HG03354 (cell line): ENCODE results near the gene CAMTA1.

ENCODE experiments used
- ATAC-seq: cut with Tn5 transposase; IDR thresholded peaks from one replicate; pipeline ENCODE4 v1.9.1; 2021; ENCODE audit warnings: mild to moderate bottlenecking; ENCODE audit not compliant: unreplicated experiment, poor library complexity, severe bottlenecking

The CAMTA1 gene

DNA sequence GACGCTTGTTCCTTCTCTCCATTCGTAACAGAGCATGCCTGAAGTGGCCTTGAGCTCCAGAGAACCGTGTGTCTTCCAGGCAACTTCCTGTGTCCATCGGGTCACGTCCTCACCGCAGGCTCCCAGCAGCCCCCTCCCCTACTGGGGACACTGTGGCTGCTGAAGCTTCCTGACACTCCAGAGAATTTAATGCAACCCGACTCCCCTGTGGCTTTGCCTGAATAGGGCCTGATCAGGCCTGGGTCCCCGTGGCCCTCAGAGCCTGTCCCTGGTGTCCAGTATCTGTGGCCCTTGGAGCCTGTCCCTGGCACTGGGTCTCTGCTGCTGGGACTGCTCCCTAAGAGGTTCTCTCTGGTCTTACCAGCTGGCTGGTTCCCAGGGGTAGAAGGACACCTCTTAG lies 766.2 kb downstream of the CAMTA1 start:
- no peak for ATAC-seq

DNA sequence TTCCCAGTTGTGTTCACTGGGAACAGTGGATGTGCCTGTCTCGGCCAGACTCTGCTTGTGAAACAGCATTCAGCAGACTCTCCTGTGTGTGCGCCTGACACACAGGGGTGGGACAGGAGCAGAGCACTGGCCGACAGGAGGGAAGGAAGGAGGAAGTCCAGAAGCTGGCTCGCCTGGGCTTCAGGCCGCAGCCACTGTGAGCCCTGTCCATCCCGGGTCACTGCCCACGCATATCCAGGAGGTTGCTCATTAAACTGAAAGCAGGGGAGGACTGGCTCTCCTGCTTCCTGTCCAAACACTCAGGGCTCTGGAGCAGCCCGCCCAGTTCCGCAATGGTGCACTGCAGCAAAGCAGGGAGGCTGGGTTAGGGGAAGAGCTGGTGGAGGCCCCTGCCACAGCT lies 767.1 kb downstream of the CAMTA1 start:
- ATAC-seq, result no peak

DNA sequence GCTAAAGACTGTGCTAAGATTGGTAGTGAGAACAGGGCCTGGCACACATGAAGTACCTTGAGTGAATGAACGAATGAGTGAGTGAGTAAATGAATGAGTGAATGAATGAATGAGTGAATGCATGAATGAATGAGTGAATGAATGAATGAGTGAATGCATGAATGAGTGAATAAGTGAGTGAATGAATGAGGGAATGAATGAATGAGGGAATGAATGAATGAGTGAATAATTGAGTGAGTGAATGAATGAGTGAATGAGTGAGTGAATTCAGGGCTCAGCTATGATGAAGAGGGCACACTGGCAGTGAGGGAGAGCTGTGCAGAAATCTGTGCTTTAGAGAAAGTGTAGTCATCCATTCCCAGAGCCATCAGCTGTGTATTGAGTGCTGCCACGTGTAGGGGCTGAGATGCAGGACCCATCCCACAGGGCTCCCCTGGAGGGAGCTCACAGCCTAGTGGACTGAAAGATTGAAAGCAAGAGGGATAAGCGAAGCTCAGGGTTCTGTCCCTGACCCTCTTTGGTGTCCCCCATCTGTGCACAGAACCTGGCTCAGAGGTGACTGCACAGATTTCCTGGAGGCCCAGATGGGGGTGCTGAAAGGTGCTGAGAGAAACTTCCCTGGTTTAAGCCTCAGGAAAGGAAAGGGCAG lies 767.9 kb downstream of the CAMTA1 start:
- ATAC-seq, result no peak

DNA sequence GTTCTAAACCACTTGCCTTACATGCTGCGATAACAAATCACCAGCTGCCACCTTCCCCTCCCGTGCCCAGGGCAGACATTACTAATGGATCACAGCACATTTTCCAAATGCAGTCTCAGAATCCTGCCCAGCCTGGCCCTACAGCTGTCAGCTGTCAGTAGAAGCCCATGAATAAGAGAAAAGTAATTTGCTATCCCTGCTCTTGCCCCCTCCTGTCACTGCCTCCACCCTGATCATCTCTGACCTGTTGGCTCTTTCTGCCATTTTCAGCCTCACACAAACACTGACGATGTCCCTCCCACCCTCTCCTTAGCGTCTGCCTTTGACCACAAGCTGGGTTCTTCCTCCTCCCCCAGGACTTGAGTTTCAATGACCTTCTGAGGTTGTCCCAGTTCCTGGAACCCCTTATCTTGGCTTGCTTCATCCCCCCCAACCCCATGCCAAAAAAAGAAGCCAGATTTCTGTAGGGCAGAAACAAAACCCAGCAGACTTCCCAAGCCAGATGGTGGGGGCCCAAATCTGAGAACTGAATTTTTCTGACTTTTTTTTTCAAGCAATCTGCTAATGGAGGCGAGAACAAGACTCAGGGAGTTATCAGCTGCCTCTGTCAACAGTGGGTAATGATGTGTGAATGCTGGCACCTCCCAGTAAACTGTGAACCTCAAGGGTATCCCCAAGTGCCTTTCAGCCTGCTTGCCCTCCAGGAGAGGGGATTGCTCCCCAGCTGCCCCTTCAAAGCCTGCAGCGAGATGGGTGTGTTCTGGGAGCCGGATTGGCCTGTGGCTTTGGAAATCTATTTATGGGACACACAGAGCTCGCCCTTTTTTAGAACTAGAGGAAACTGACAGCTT lies 769.4 kb downstream of the CAMTA1 start:
- ATAC-seq, result no peak

DNA sequence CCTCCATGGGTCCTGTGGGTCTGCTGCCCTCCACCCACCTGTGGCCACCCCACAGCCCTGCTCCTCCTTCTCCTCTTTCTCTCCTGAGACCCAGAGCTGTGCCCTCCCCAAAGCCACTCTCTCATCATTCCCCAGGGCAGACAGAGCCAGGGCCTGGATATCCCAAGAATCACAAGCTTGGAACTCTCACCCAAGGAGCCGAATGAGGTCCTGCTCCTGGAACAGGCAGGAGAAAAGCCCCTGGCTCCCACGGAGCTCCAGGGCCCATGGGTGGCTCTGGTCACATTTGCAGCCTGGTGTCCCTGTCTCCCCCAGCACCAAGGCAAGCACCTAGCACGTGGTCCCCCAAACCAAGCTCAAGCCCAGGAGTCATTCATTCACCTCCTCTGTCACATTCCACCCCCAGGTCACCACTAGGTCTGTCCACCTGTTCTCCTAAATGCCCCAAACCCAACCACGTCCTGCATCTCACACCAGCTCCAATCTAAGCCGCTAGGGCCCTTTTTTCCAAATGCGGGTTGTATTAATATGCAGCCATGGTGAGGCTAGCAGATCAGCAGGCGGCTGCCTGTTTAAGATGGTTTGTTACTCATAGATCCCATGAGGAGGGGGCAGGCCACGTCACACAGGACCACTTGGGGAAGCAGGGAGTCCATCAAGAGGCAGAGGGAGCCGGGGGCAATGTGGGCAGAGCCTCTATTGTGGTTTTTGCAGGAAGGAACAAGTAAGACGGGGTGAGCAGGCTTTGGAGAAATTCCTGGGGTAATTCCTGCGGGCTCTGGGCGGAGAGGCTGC lies 770.3 kb downstream of the CAMTA1 start:
- ATAC-seq, result no peak

DNA sequence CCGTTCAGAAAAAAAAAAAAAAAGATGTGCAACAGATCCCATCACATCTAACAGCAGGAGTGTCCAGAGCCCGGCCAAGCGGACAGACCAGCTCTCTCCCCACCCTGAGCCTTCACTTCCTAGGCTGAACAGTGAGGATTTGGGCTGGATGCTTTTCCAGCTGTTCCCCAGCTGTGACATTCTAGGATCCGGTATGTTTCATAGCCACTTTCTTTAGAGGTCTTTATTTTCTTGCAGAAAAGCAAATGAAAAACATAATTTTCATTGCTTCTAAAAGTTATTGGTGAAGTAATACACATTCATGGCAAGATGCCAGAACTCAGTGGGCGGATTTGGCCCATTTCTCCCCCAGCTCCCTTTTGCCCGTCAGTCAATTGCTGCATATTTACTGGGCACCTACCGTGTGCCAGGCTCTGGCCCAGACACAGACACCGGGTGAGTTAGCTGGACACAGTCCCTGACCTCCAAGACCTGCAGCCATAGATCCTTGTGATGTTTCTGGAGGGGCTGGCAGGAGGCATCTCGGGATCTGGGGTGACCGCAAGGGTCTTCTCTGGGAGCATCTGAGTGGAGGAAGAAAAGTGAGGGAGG lies 772.1 kb downstream of the CAMTA1 start:
- ATAC-seq, result no peak

DNA sequence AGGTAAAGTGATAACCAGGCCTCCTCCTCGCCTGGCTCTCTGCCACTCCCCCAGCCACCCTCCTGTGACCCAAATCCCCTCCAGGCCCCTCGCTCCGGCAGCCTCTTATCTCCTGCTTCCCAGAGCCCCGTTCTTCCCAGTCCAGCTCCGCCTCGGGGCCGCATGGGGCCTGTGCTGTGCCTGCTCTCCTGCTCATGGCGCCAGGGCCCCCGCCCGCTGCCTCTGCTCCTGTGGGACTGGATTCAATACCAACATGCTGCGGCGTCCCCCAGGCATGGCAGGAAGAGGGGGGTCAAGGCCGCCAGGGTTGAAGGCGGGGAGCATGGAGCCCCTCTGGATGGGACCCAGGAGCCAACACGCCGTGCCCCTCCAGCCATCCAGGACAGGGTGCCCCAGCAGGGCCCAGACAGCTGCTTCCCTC lies 772.8 kb downstream of the CAMTA1 start:
- no peak for ATAC-seq

DNA sequence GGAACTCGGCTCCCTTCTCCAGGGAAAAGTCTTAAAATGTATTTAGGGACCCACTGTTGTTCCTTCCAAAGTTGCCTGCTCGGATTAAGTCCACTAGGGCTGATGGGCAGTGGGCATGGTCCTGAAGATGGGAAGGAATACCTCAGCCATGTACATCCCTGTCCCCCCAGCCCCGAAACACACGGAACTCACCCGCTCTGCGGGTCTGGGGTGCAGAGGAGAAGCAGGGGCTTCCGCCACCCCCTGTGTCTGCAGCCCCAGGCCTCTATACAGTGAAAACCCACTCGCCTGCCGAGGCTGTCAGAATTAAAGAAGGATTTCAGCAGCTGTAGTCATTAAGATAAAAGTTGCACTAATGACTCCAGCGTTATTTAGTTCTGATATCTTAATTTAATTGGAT lies 773.2 kb downstream of the CAMTA1 start:
- no peak for ATAC-seq

DNA sequence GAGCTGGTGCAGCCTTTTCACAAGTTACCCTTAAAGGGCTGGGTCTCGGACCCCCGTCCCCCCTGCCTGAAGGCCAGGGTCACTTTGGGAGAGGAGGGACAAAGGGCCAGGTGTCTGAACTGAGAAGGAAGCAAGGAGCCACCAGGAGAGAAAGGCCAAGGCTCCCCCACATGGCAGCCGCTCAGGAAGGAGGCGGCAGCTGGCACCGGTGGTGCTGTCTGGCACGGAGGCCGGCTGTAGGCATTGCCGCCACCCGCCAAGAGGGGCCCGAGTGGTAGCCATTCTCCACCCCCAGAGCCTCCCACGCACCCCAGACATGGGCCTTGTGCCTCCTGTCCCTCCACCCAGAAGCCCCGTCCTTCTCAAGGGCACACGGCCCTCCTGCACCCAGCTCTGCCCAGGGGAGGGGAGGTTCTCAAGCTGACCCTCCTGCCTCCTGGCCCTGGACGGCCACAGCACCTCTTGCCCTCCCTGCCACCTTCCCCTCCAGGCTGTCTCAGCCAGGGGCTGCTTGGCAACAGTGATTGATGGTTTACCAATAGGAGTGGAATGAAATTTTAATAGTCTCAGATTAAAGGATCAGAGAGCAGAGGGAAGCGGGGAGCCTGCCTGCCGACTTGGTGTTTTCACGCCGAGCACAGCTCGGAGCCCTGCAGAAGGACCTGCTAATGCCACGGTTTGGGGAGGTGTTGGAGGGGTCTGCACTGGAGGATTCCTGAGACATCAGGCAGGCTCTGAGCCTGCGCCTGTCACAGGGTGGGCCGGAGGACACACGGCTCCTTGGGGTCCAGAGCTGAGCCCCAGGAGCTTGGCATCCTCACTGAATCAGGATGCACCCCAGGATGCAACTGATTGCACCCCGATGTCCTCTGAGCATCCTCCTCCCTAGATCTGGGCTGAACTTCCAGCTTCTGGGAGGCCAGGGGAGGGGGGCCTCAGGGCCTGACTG lies 773.9 kb downstream of the CAMTA1 start:
- no peak for ATAC-seq

DNA sequence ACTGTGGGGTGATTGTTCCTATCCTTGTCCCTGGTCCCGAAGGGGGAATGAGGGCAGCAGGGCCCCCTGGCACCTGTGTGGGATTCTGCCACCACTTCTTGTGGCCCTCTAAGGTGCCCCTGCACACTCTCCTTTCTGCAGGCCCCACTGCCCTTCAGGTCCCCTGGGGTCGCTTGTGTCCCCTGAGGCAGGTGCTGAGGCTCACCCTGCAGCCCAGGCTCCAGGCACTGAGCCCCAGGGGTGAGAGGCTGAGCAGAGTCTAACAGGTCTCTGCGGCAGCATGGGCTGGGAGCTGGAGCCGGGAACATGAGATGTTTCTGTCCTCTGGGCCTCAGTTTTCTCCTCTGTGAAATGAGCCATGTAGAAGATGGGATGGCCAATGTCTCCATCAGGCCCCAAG lies 774.9 kb downstream of the CAMTA1 start:
- no peak for ATAC-seq

DNA sequence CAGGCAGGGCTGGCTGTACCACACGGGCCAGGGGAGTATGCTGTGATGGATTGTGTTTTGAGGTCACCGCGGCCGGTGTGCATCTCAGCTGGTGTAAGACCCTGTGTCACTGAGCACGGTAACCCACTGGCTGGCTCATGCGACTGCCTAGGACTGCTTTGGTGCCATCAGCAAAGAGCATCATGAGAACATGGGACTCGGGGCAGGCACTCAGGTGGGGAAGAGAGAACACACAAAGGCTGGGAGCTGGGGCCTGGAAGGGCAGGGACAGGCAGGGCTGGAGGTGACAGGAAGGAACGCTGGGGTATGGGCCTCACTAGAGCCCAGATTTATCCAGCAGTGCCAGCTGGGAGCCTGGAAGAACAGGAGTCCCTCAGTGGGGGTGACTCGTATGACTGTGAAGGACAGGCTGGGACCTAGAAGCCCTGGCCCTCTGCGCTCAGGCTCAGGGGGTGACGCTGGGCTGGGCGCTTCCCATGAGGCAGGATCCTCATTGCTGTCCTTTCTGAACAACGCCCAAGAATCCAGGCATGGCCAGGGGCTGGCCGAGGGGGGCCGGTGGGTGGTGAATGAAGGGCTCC lies 775.4 kb downstream of the CAMTA1 start:
- ATAC-seq, result no peak

DNA sequence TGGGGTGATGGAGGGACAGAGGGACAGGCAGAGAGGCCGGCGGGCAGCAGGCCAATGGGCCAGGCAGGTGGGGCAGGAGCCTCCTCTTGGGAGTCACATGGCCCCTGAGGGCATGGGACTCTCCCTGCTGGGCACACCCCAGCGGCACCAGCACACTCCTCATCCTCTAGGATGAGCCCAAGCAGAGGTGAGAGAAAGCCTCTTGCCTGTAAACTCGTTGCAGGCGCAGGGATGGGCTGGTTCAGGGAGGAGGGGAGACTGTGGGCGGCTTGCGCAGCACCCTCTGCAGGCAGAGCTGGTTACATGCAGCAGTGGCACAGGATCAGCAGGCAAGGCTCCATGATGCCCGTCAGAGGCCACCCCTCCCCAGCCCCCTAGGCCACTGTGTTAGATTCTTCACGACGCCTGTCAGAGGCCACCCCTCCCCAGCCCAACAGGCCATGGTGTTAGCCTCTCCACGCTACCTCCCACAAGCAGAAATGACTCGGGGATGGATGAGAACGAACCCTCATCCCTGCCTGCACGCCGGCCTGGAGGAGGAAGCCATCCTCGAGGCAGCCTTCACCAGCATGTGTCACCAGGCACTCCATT lies 776.2 kb downstream of the CAMTA1 start:
- no peak for ATAC-seq

DNA sequence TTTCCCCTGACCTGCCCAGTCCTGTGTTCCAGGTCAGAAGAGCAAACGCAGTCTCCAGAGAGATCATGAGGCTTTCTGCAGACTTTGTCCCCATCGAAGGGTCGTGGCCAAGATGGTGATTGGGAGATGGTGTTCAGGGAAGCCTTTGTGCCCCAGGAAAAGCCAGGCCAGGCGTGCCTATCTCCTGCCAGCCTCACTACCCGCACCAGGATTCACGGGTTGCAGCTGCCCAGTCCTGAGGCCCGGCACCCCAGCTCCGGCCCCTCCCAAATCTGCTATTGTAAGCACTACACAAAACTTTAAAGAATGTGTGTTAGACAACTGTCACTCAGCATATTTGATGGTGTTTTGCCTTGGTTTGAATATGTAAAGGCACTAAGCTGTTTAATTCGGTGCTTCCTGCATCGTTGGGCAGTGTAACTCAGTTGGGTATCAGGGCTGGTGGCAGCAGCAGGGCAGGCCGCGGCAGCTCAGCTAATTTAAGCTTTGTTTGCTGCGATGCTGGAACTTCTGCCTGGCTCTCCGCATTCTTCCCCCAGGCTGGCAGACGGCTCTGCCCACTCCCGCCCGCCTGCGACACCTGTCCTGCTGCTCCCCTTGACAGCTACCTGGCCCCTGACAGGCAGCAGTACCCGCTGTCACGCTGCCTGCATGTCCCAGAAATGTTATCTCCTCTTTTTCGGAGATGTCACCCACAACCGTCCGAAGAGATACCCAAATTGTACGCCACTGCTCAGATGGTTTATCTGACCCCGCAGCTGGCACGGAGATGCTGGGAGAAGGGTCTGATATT lies 776.9 kb downstream of the CAMTA1 start:
- no peak for ATAC-seq

DNA sequence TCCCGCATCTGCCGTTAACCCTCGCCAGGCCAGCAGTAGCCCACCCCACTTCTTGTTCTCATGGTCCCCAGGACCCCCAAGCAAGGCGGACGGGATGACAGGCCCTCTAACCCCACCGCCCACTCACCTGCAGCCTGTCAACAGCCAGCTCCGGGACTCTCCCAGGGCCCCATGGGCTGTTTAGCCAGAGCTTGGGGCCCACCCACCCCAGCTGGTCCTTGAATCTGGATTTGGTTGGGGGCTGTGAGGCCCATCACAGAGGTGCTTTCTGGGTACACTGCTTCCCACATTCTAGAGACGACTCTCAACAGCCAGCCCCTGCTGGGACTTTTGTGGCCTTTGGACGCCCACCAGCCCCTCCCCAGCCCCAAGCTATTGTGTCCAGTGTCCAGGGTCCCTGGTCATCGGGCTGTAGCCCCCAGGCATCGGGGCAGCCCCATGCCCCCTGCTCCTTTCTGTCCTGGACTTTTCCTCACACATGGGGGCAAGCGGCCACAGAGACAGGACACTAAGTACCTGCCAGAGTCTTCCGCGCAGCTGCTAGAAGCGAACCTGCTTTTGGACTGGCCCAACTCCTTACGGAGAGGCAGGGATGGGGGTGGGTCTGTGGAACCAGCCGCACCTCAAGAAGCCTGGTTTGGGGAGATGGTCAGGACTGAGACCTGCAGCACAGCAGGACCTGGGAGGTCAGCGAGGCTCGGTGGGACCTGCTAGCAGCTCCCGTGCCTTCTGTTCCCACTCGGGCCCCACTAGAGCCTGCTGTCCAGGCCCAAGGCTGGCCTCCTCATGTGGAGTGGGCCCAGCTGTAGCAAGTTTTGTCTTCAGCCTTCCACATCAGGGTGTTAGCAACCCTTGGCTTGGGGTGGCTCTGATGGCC lies 777.7 kb downstream of the CAMTA1 start:
- ATAC-seq, result no peak

DNA sequence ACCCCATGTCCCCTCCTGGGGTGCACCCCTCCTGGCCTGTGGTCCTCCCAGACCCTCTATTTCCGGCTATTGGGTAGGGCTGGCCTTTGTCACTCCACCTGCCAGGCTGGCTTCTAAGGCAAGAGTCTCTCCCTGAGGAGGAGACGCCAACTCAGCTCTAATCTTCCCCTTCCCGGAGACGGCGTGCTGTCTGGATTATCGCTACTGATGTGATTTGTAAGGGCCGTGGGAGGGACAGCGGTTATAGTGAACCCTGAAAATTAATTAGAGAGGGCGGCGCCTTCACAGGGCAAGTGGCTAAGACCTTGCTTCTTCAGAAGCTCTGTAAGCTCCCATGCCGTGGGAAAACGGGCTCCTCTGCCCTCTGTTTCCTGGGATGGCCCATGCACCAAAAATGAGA lies 778.9 kb downstream of the CAMTA1 start:
- no peak for ATAC-seq

DNA sequence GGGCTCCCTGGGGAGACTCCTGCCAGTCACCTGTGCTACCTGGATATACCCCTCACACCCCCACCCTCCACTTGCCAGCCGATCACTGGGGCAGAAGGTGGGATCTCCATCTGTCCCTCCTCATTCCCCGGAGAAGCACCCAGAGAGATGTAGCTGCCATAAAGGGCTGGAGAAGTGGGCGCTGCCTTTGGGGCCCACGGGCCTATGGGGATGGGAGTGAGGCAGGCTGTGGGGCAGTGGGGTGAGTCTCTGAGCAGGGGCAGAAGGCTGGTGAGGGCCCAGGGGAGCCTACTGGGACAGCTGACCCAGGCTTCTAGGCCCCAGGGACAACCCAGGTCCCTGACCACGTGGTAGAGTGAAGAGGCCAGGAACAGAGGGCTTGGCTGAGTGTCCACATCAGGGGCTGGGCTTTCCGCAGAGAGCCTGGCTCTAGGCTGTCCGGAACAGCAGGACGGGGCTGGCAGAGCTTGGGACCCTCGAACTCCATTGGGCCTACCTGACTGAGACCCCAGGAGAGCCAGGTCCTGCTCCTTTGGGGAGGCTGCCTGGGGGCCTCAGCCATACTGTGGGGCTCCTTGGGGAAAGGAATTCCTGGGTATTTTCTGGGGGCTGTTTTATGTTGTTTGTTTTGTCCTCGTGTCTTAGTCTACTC lies 780.0 kb downstream of the CAMTA1 start:
- no peak for ATAC-seq
